ENCODE results near the gene GJA1. TPM values are rescaled to one million over a fixed set of nuclear protein-coding genes. Genes with fewer than 3 reads are reported as not detected.

Gene GJA1
- total RNA-seq, 2 donors from 2014 or later: 95.6 to 97.2 TPM

GRCh38 chr6:121413879-121414278 is 21.6 kb upstream of the GJA1 start:
- no peak for DNase-seq (ENCODE audit: low spot score)
- WGBS: 42% methylated on average over 2 of the region's 2 CpGs
- Histone ChIP-seq H3K9me3 (no peaks in the 10 kb centered on the region), H3K4me1 (replicated peaks) (no peaks in the 10 kb centered on the region), H3K27ac (no peak overlapping the region), H3K4me3 (no peak overlapping the region), H3K27me3 (replicated peaks; ENCODE audit: insufficient read depth) (no peaks in the 10 kb centered on the region), H3K36me3 (no peaks in the 10 kb centered on the region)
- intact Hi-C loops (cut with DNase I): no loop called here
- TF ChIP-seq POLR2AphosphoS5 (IDR thresholded peaks at IDR 0.05) (no peak), POLR2A (IDR thresholded peaks at IDR 0.05) (no peak), CTCF (IDR thresholded peaks at IDR 0.05) (no peak)

GRCh38 chr6:121418346-121418745 is 17.1 kb upstream of the GJA1 start:
- no peak overlapping the region for H3K27ac ChIP-seq
- no peaks in the 10 kb centered on the region for H3K4me1 ChIP-seq (replicated peaks)
- H3K27me3 ChIP-seq (replicated peaks; ENCODE audit: insufficient read depth): no peaks in the 10 kb centered on the region
- TF ChIP-seq POLR2A (IDR thresholded peaks at IDR 0.05) (no peak), POLR2AphosphoS5 (IDR thresholded peaks at IDR 0.05) (no peak), CTCF (IDR thresholded peaks at IDR 0.05) (no peak)
- H3K9me3 ChIP-seq: no peaks in the 10 kb centered on the region
- no peak for DNase-seq (ENCODE audit: low spot score)
- intact Hi-C loops (cut with DNase I): no loop called here
- no peaks in the 10 kb centered on the region for H3K36me3 ChIP-seq
- H3K4me3 ChIP-seq: no peak overlapping the region
- WGBS: 93% methylated on average over 4 of the region's 4 CpGs

GRCh38 chr6:121426686-121427085 is 8.8 kb upstream of the GJA1 start:
- Histone ChIP-seq H3K27ac (no peak overlapping the region), H3K9me3 (no peaks in the 10 kb centered on the region), H3K4me3 (no peak overlapping the region), H3K4me1 (replicated peaks) (no peaks in the 10 kb centered on the region), H3K36me3 (no peaks in the 10 kb centered on the region), H3K27me3 (replicated peaks; ENCODE audit: insufficient read depth) (no peaks in the 10 kb centered on the region)
- TF ChIP-seq CTCF (IDR thresholded peaks at IDR 0.05): no peak
- no peak for DNase-seq (ENCODE audit: low spot score)
- WGBS: 61% methylated on average over 3 of the region's 3 CpGs
- intact Hi-C loops (cut with DNase I): no loop called here

- no peak for DNase-seq (ENCODE audit: low spot score)
- H3K36me3 ChIP-seq: no peaks in the 10 kb centered on the region
- no peak overlapping the region for H3K4me3 ChIP-seq
- no peak overlapping the region for H3K27ac ChIP-seq
- intact Hi-C loops (cut with DNase I): no loop called here
- TF ChIP-seq CTCF (IDR thresholded peaks at IDR 0.05): no peak
- no peak for TF ChIP-seq POLR2A (IDR thresholded peaks at IDR 0.05)
- no peak for TF ChIP-seq POLR2AphosphoS5 (IDR thresholded peaks at IDR 0.05)
- H3K9me3 ChIP-seq: no peaks in the 10 kb centered on the region
- WGBS: 79% methylated on average over 15 of the region's 15 CpGs
- no peaks in the 10 kb centered on the region for H3K27me3 ChIP-seq (replicated peaks; ENCODE audit: insufficient read depth)
- H3K4me1 ChIP-seq (replicated peaks): no peaks in the 10 kb centered on the region
Measured at GRCh38 chr6:121428872-121429756, 6.3 kb upstream of the GJA1 start.

Measured in prostate gland (tissue), 2 donors.